GM18519 (cell line): ENCODE measurements around the gene PTPN11.
A peak's percentile ranks its signal among the peaks of the same experiment; 100 is the strongest.
"Not testable (repeated sequence)": the region's sequence is repeated elsewhere in the genome, so short reads cannot be mapped to it uniquely, and the experiment has no call there.

ENCODE experiments used
- ATAC-seq: cut with Tn5 transposase; IDR thresholded peaks from one replicate; pipeline ENCODE4 v1.9.1; 2021; ENCODE audit warnings: mild to moderate bottlenecking, moderate library complexity; ENCODE audit not compliant: unreplicated experiment, low FRiP score

PTPN11 gene

DNA sequence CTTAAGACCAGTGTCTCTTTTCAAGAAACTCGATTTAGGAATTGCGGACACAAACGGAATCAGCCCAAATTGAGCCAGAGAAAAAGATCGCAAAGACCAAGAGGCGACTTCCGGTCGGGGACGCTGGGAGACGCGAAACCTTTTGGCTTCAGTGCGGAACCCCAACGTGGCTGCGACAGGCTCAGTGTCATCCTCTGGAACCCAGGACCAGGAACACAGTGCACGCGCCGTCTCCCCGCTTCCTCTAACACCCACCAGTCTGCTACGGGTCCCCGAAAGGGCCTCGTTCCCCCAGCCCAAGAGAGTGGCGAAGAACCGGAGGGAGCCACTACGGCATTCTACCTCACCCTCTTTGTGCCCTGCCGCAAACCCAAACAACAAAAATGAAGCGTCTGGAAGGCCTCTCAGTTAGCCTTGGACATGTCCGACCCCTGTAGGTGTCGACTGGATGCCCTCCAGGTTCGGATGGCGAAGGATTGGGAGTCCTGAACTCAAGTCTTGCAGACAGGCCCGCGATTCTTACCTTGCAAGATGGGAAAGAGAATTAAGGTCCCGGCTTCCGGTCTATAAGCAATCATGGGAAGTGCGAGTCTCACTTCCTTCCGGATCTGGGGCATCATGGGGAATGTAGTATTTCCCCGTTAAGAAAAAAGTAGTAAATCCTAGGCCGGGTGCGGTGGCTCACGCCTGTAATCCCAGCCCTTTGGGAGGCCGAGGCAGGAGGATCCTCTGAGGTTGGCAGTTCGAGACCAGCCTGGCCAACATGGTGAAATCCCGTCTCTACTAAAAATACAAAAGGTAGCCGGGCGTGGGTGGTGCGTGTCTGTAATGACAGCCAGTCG lies 9.5 kb upstream of the PTPN11 start, which contains the start of gene RPL6:
Gene RPL6, minus strand, starts transcription at position 542 of the 842 bp plus-strand sequence. CDS start 949 bp downstream, outside the sequence.
- ATAC-seq: peak; percentile 46

DNA sequence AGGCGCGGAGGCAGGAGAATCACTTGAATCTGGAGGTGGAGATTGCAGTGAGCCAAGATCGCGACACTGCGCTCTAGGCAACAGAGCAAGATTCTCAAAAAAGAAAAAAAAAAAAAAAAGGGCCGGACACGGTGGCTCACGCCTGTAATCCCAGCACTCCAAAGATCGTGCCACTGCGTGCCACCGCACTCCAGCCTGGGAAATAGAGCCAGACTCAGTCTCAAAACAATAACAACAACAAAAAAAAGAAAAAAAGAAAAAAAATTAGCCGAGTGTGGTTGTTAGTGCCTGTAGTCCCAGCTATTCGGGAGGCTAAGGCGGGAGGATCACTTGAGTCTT lies 8.9 kb upstream of the PTPN11 start:
- ATAC-seq: no peak

DNA sequence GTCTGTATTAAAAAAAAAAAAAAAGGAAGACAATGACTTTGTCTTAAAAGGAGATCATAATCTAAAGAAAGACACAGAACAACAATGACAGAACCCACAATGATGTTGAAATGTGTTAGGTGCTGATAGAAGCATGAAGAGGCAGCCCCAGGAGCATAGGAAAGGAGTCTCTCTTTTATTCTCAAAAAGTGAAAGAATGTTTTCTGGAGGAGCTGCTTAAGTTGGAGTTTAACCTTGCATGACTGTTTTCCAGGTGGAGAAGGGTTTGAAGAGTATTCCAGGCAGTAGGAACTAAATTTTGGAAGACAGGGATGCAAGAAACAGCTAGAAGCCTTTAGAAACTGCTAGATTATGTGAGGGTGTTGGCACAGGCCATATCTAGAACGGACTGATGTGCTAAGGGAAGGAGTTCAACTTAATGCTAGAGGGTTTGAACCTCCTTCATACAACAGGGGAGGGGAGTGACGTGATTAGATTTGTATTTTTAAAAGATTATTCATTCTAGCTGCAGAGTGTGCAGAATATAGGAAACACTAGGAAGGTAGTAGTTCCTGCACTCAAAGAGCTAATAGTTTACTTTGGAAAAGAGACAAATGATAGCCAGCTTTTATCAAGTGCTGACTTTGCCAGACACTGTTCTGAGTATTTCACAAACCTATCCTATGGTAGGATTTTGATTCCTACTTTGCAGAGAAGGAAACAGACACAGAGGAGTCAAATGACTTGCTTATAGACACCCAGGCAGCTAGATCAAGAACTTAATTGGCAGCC lies 4.7 kb upstream of the PTPN11 start:
- ATAC-seq: no peak

DNA sequence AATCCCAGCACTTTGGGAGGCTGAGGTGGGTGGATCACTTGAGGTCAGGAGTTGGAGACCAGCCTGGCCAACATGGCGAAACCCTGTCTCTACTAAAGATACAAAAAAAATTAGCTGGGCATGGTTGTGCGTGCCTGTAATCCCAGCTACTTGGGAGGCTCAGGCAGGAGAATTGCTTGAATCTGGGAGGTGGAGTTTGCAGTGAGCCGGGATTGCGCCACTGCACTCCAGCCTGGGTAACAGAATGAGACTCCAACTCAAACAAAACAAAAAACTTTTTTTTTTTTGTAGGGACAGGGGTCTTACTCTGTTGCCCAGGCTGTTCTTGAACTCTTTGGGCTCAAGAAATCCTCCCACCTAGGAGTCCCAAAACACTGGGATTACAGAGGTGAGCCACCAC lies 3.3 kb upstream of the PTPN11 start:
- ATAC-seq: not testable (repeated sequence)

DNA sequence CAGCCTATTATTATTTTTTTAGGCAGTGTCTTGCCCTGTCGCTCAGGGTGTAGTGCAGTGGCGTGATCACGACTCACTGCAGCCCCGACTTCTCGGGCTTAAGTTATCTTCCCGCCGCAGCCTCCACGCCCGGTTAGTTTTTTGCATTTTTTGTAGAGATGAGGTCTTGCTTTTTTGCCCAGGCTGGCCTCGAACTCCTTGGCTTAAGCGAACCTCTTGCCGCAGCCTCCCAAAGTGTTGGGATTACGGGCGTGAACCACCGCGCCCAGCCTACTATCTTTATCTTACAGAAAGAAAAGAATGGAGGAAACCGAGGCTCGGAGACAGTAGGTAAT lies 507 bp upstream of the PTPN11 start:
- ATAC-seq: no peak

DNA sequence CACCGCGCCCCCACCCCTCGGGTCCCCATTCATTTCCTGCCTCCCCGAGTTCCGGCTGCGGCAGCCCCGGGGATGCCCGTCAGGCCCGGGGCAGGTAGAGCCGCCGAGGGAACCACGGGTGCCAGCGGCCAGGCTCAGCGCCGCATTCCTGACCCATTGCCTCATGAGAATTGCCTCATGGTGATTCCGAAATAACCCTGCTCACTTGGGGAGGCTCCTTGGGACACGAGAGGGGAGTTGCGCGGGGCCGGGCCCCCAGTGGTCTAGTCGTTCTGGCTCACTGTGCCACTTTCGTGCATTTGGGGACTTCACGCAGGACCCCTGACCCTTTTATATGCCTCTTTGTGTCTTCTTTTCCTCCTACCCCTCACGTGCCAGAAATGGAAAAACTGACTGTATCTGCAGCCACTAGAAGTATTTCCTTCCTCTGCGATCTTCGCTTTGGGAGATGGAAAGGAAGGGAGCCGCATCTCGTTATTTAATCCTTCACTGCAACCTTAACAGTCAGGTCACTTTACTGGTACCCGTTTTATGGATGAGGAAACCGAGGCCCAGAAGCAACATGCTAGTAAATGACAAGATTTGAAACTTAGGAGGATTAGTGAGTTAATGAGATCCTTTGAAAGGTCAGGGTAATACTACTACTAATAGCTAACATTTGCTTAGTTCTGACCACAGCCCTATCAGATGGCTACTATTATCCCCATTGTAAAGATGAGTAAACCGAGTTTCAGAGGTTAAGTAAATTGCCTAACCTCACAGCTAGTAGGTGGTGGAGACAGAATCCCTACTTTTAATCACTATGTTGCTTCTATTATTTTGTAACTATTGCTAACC lies 768 bp downstream of the PTPN11 start:
- ATAC-seq: no peak

DNA sequence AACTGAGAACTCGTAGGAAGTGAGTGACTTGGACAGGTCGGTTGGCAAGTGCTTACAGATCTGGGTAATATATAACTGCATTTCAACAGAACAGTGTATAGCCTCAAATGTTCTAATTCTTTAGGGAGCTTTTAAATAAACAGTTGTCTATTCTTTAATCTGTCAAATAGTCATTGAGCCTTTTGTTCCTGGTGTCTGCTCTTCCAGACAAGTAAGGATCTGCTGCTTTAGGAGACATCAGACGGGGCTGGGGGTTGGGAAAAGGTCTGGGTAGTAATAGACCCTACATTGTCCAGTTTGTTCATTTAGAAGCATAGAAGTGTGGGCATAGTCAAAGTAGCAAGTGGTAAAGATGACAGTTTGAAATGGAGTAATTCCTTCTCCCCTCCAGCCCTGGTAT lies 2.0 kb downstream of the PTPN11 start:
- ATAC-seq: no peak

DNA sequence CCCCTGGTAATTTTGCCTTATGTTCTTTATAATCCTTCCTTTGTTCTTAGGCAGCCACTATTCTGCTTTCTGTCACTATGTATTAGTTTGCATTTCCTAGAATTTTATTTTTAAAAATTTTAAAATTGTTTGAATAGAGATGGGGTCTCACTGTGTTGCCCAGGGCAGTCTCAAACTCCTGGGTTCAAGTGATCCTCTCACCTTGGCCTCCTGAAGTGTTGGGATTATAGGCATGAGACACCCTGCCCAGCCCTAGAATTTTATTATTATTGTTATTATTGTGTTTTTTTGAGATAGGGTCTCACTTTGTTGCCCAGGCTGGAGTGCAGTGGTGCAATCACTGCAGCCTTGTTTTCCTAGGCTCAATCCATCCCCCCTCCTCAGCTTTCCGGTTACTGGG lies 2.6 kb downstream of the PTPN11 start:
- no peak for ATAC-seq

DNA sequence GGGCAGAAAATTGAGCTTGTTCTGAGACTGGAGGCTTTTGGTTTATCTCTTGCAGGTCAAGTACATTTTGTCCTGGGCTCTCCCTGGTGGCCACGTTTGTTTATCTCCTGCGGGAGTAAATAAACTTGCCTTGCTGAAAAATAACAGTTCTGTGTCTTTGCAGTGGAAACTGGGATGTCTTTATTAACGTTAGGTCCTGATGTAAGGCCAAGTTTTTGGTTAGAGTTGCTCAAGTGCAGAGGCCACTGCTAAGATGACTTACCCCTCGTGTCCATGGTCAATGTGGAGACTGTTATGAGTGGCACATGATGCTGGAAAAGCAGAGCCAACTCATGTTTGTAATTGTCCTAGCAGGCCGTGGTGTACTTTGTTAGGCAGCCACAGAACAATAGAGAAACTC lies 3.8 kb downstream of the PTPN11 start:
- ATAC-seq: no peak

DNA sequence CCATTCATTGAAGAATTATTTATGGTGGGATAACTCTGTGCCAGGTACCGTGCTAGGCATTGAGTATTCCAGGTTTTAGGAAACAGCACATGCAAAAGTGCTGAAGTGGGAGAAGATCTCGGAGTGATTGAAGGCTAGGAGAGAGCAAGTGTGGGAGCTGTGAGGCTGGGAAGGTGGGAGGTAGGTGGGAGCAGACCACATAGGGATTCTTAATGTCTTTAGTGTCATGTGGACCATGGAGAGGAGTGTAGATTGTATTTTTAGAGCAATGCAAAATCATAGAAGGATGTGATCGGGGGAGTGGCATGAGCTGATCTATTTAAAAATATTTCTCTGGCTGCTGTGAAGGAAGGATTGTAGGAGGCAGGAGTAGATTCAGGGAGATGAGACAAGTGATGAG lies 5.4 kb downstream of the PTPN11 start:
- no peak for ATAC-seq

DNA sequence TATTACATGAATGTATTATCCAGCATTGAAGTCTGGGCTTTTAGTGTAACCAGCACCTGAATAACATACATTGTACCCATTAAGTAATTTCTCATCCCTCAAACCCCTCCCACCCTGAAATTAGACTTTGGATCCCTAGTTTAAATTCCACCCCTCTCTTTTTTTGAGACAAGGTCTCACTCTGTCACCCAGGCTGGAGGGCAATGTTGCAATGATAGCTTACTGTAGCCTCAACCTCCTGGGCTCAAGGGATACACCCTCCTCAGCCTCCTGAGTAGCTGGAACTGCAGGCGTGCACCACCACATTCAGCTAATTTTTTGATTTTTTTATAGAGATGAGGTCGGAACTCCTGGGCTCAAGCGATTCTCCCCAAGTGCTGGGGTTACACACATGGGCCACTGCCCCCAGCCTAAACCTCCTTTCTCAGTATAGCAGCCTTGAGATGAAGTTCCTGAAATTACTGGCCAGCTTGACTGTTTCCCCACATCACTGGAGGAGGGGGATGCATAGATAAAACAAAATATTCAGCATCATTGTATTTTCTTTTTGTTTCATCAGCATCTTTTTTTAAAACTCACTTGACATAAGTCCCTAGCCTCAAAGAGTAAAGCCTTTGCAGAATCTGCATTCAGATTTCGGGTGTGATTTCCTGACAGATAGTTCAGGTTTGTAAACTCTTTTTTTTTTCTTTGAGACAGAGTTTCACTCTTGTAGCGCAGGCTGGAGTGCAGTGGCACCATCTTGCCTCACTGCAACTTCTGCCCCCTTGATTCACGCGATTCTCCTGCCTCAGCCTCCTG lies 7.0 kb downstream of the PTPN11 start:
- ATAC-seq: no peak

DNA sequence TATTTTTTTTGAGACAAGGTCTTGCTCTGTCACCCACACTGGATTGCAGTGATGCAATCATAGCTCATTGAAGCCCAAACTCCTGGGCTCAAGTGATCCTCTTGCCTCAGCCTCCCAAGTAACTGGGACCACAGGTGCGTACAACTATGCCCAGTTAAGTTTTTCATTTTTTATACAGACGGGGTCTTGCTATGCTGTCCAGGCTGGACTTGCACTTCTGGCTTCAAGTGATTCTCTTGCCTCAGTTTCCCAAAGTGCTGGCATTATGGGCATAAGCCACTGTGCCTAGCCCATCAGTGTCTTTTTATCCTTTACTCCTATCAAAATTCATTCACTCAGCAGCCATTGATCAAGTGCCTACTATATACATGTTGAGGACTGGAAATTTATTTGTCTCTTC lies 9.0 kb downstream of the PTPN11 start:
- ATAC-seq: no peak

DNA sequence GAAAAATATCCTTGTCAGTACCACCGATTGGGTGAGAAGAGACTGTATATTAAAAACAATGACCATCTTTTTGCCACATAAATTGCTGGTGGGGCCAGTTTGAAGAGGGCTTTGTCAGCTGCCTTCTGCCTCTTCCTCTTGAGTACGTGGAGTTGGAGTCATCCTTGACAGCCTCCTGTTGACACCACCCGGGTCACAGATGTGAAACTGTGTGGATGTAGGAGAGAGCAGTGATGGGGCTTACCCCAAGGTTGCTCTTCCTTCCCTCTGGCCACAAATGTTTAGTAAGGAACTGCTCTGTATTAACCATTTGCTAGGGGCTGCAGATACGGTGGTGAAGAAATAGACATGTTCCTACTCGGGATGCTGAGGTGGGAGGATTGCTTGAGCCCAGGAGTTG lies 12.2 kb downstream of the PTPN11 start:
- no peak for ATAC-seq

DNA sequence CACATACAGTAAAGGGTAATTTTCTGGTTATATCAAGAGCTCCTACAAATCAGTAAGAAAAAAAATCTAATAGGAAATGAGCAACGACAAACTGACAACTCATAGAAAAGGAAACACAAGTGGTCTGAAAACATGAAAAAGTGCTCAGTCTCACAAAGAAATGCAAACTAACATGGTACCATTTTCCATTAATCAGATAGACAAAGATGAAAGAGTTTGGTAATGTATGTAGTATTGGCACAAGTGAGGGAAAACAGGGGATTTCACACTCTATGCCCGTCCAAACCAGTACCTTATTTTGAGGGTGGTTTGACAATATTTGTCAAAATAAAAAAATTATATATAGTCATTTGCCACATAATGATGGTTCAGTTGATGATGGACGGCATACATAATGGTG lies 13.2 kb downstream of the PTPN11 start:
- no peak for ATAC-seq

DNA sequence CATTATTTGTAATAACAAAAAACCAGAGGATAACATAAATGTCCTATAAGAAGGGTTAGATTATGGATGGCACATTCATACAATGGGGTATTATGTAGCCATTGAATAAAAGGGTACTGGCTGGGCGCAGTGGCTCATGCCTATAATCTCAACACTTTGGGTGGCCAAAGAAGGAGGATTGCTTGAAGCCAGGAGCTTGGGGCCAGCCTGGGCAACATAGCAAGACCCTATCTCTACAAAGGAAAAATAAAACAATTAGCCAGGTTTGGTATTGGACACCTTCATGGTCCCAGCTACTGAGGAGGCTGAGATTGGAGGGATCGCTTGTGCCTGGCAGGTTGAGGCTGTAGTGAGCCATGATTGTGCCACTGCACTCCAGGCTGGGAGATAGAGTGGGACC lies 14.8 kb downstream of the PTPN11 start:
- ATAC-seq: no peak

DNA sequence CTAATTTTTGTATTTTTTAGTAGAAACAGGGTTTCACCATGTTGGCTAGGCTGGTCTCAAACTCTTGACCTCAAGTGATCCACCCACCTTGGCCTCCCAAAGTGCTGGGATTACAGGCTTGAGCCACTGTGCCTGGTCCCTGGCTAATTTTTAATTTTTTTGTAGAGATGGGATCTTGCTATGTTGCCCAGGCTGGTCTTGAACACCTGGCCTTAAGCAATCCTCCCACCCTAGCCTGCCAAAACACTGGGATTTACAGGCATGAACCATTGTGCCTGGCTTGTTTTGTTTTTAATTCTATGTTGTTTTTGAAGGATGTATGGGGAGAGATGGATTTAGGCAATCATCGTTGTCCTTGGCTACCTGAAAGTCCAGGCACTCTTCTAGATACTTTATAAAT lies 19.9 kb downstream of the PTPN11 start:
- ATAC-seq: not testable (repeated sequence)

DNA sequence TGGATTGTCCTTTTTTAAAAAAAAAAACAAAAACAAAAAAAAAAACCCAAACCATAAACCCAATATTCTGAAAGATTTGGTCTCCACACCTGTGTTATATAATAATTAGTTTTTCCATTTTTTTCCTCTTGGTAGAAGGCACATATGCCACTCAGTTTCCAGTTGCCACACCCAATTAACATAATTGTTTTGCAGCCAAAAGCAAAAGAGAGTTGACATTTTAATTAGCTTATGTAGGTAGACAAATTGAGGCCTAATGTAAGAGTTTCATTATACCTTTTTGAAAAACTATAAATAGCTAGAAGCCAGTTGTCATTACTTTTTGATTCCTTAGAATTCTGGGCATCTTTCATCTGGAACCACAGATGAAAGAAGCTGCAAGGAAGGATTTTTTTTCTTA lies 21.0 kb downstream of the PTPN11 start:
- ATAC-seq: no peak

DNA sequence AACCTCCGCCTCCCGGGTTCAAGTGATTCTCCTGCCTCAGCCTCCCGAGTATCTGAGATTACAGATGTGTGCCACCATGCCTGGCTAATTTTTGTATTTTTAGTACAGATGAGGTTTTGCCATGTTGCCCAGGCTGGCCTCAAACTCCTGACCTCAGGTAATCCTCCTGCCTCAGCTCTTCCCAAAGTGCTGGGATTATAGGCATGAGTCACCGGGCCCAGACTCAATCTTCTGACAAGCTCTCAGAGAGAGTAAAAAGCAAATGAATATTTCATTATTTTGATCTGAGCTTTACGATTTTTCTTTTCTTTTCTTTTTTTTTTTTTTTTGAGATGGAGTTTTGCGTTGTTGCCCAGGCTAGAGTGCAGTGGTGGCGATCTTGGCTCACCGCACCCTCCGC lies 21.9 kb downstream of the PTPN11 start:
- ATAC-seq: not testable (repeated sequence)

DNA sequence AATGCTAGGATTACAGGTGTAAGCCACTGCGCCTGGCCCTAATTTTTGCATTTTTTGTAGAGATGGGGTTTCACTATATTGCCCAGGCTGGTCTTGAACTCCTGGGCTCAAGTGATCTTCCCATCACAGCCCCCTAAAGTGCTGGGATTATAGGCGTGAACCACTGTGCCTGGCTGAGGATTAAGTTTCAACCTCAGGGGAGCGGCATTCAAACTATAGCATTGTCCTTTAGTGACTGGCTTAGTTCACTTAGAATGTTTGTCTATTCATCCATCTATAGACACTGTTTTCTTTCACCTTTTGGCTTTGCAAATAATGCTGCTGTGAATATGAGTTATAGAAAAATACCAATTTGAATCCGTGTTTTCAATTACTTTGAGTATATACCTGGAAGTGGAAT lies 25.2 kb downstream of the PTPN11 start:
- no peak for ATAC-seq

DNA sequence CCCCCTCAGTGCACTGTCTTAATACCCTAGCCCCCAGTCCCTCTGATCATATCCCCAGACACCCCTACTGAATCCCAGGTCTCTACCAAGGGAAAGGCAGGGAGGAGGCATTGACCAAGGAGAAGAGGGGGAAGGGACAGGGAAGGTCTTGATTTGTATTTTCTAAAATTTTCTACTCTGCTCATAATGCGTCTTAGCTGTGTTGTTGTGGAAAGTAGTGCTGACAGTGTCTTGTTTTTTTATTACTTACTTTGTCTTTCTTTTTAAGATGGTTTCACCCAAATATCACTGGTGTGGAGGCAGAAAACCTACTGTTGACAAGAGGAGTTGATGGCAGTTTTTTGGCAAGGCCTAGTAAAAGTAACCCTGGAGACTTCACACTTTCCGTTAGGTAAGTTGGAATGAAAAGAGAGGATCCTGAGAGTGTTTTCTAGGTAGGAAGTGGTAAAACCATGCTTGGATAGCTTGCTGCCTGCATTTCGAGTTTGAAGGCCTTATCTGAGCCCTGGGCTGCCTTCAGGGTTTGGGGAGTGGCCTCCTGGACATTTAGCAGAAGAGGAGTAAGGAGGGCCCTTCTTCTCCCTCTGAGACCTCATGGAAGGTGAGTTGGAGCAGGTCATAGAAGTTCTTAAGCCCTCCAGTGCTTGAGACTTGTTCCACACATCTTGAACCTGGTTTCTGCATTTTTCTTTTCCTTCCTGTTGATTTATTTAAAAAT lies 27.4 kb downstream of the PTPN11 start:
- no peak for ATAC-seq
